Inflammatory macrophage treated with lipopolysaccharide for 1 hour (primary cell): ENCODE results near the gene HBG2.

Experiments
- DNase-seq, 2 donors: peaks; one replicate each; pipeline ENCODE4 v3.0.0-alpha.2; 2020 to 2022

Gene HBG2

GRCh38 chr11:5226732-5227310 is 27.8 kb downstream of the HBG2 start, which contains the start of gene HBB:
Gene HBB (minus strand): TSS chr11:5227071. CDS start chr11:5227021, 50 bp downstream.
- no peak for DNase-seq

- no peak for DNase-seq
Observed at GRCh38 chr11:5225480-5225871, 29.1 kb downstream of the HBG2 start.

GRCh38 chr11:5224538-5225479 is 29.8 kb downstream of the HBG2 start:
- DNase-seq, result no peak

- no peak for DNase-seq
Observed at GRCh38 chr11:5223686-5224085, 30.9 kb downstream of the HBG2 start.

GRCh38 chr11:5223146-5223545 is 31.4 kb downstream of the HBG2 start:
- no peak for DNase-seq

GRCh38 chr11:5210376-5210885 is 44.1 kb downstream of the HBG2 start:
- no peak for DNase-seq

GRCh38 chr11:5204787-5205186 is 49.8 kb downstream of the HBG2 start:
- DNase-seq, result peak; percentile 28 to 48

GRCh38 chr11:5203366-5203765 is 51.2 kb downstream of the HBG2 start:
- no peak for DNase-seq
